Karpas-422 (cell line): ENCODE results near the gene TP53. TPM values are rescaled to one million over a fixed set of nuclear protein-coding genes. Genes with fewer than 3 reads are reported as not detected.
"Not testable (repeated sequence)": the region's sequence is repeated elsewhere in the genome, so short reads cannot be mapped to it uniquely, and the experiment has no call there.

Source experiments
- DNase-seq: peaks from one replicate; pipeline ENCODE4 v3.0.0-alpha.2; 2015
- H2AFZ ChIP-seq: fragments of 200-600 bp; sonication (generic); 2 replicates; pipeline ENCODE4 v1.6.1; 2014; ENCODE audit warnings: antibody characterized with exemption, low read length, mixed read lengths
- H3K27ac ChIP-seq: fragments of 200-600 bp; sonication (generic); 2 replicates; pipeline ENCODE4 v1.5.1; 2014; ENCODE audit warnings: mild to moderate bottlenecking, low read length, moderate library complexity
- H3K27me3 ChIP-seq: fragments of 200-600 bp; sonication (generic); 2 replicates; pipeline ENCODE4 v1.6.1; 2014; ENCODE audit warnings: low read length, mixed read lengths
- H3K36me3 ChIP-seq: fragments of 200-600 bp; sonication (generic); 2 replicates; pipeline ENCODE4 v1.6.1; 2014; ENCODE audit warnings: low read length, mixed read lengths; ENCODE audit not compliant: insufficient read depth
- H3K4me1 ChIP-seq: fragments of 200-600 bp; sonication (generic); 2 replicates; pipeline ENCODE4 v1.6.1; 2014; ENCODE audit warnings: mild to moderate bottlenecking, low read length, mixed read lengths
- H3K4me2 ChIP-seq: fragments of 200-600 bp; sonication (generic); 2 replicates; pipeline ENCODE4 v1.6.1; 2014; ENCODE audit warnings: low read length, low read depth, mild to moderate bottlenecking; ENCODE audit not compliant: poor library complexity, severe bottlenecking
- H3K4me3 ChIP-seq: fragments of 200-600 bp; sonication (generic); 2 replicates; pipeline ENCODE4 v1.5.1; 2014; ENCODE audit warnings: mild to moderate bottlenecking, antibody characterized with exemption, low read length, mixed read lengths
- H3K79me2 ChIP-seq: fragments of 200-600 bp; sonication (generic); 2 replicates; pipeline ENCODE4 v1.6.1; 2014; ENCODE audit warnings: mild to moderate bottlenecking, low read length, mixed read lengths
- H3K9ac ChIP-seq: fragments of 200-600 bp; sonication (generic); 2 replicates; pipeline ENCODE4 v1.6.0; 2014; ENCODE audit warnings: low read length
- H3K9me2 ChIP-seq: fragments of 200-600 bp; sonication (generic), shearing (Covaris generic); replicated peaks from 2 replicates; pipeline ENCODE4 v1.6.0; 2014; ENCODE audit warnings: mild to moderate bottlenecking, low read length, moderate library complexity; ENCODE audit not compliant: insufficient read depth
- H3K9me3 ChIP-seq: fragments of 300-700, 200-600 bp; sonication (generic); 2 replicates; pipeline ENCODE4 v1.6.1; 2014; ENCODE audit warnings: low read length, mixed read lengths
- H4K20me1 ChIP-seq: fragments of 200-600 bp; sonication (generic); 2 replicates; pipeline ENCODE4 v1.6.1; 2014; ENCODE audit warnings: mild to moderate bottlenecking, antibody characterized with exemption, low read length, low read depth; ENCODE audit not compliant: insufficient read depth
- total RNA-seq: library from RNA; depleted of rRNA; stranded (reverse); fragments of >200 nt; shearing (Covaris generic); gene quantifications from 2 replicates; pipeline ENCODE4 v1.2.3, GENCODE V29; 2014; ENCODE audit warnings: low replicate concordance

TP53 gene
- total RNA-seq, 1 experiment from 2014 or later = 11.0 TPM

DNA sequence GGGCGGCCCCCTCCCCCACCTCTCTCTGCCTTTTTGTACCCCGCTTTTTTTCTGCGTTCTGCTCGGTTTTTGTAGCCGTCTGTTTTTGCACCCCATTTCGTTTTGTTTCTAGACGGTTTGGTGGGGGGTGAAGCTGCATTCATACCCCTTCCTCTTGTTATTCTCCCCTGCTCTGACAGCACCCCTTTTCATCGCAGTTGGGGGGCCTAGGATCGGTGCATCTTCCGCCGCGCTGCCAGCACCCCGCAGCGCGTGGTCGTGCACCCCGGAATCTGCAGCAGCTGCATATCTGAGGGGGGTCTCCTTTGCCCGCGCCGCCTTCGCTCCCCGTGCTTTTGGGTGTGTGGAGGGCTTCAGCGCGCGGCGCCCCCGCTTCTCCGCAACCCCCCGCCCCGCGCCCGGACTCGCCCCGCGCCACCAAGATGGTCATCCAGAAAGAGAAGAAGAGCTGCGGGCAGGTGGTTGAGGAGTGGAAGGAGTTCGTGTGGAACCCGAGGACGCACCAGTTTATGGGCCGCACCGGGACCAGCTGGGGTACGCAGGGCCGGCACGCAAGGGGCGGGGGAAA lies 36.1 kb downstream of the TP53 start:
- no peak overlapping the region for H3K27ac ChIP-seq
- H2AFZ ChIP-seq = no peak overlapping the region
- no peaks in the 10 kb centered on the region for H3K27me3 ChIP-seq
- H3K4me3 ChIP-seq = peak overlapping the region; percentile 60; the same call in 1 of the 2 replicates
- H3K79me2 ChIP-seq = no peaks in the 10 kb centered on the region
- H4K20me1 ChIP-seq = 0 out of 2 replicates have a peak, but pooled peaks cover 4% of the 10 kb centered on the region
- peak overlapping the region; percentile 76 for H3K4me2 ChIP-seq
- peak overlapping the region; percentile 39 for H3K9ac ChIP-seq
- peak; percentile 16 for DNase-seq
- no peaks in the 10 kb centered on the region for H3K9me2 ChIP-seq
- peaks cover 8% of the 10 kb centered on the region for H3K4me1 ChIP-seq
- no peaks in the 10 kb centered on the region for H3K36me3 ChIP-seq
- no peaks in the 10 kb centered on the region for H3K9me3 ChIP-seq

DNA sequence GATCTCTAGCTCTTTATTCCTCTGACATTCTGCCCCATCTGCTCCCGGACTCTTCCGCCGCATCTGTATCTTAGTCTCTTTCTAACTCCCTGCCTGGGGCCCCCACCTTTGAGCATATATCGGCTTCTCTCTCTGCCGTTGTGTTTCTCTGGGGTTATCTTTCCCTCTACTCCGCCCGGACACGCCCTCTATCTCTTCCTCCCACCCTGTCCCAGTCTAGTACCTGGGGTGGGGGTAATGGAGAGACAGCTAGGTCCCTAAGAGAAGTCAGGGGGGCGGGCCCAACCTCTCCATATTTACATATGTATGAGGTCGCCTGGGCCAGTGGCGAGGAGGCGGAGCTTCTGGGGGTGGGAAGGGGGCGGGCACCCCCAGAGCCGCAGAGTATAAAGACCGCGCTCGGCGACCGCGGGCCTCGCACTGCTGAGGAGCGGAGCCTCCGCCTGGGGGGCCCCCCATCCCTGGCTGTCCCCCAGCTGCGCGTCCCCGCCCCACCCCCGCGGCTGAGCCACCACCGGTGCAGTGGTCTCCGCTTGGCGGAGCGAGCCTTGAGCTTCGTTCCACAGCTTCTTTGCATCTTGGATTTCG lies 36.7 kb downstream of the TP53 start, which contains the start of gene ATP1B2:
TSS of gene ATP1B2 (plus strand) at position 418 of the 588 bp plus-strand sequence. CDS start 593 bp downstream, outside the sequence.
- H2AFZ ChIP-seq = no peak within 1 kb of the TSS
- no peaks in the 10 kb centered on the region for H3K9me3 ChIP-seq
- H3K4me1 ChIP-seq = peaks cover 8% of the 10 kb centered on the region
- DNase-seq = peak; percentile 88
- H3K4me3 ChIP-seq = peak within 1 kb of the TSS; percentile 60; the same call in 1 of the 2 replicates
- no peak within 1 kb of the TSS for H3K27ac ChIP-seq
- H3K36me3 ChIP-seq = no peaks in the 10 kb centered on the region
- no peaks in the 10 kb centered on the region for H3K79me2 ChIP-seq
- H3K4me2 ChIP-seq = peak within 1 kb of the TSS; percentile 76
- no peaks in the 10 kb centered on the region for H3K9me2 ChIP-seq
- H4K20me1 ChIP-seq = 0 out of 2 replicates have a peak, but pooled peaks cover 4% of the 10 kb centered on the region
- no peaks in the 10 kb centered on the region for H3K27me3 ChIP-seq
- H3K9ac ChIP-seq = peak within 1 kb of the TSS; percentile 39

DNA sequence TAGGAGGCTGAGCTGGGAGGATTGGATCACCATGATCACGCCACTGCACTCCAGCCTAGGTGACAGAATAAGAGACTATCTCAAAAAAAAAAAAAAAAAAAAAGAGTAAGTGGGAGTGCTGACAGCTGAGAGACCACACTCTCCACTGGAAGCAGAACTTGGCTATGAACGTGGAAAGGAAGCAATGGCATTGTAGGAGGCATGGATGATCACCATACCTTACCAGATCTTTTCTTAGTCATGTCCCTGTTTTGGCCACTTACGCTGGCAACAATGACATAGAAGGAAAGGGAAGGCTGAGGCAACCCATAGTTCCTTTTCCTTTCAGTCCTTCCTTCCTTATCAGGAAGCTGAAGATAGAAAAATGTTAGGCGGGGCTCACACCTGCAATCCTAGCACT lies 40.3 kb downstream of the TP53 start:
- peaks cover 8% of the 10 kb centered on the region for H3K4me1 ChIP-seq
- H3K4me2 ChIP-seq = no peak overlapping the region
- H3K27ac ChIP-seq = no peak overlapping the region
- H3K36me3 ChIP-seq = no peaks in the 10 kb centered on the region
- H3K27me3 ChIP-seq = no peaks in the 10 kb centered on the region
- no peaks in the 10 kb centered on the region for H3K79me2 ChIP-seq
- DNase-seq = peak; percentile 34
- no peak overlapping the region for H3K4me3 ChIP-seq
- no peaks in the 10 kb centered on the region for H3K9me2 ChIP-seq
- no peak overlapping the region for H3K9ac ChIP-seq
- 0 out of 2 replicates have a peak, but pooled peaks cover 4% of the 10 kb centered on the region for H4K20me1 ChIP-seq
- no peak overlapping the region for H2AFZ ChIP-seq
- H3K9me3 ChIP-seq = no peaks in the 10 kb centered on the region

DNA sequence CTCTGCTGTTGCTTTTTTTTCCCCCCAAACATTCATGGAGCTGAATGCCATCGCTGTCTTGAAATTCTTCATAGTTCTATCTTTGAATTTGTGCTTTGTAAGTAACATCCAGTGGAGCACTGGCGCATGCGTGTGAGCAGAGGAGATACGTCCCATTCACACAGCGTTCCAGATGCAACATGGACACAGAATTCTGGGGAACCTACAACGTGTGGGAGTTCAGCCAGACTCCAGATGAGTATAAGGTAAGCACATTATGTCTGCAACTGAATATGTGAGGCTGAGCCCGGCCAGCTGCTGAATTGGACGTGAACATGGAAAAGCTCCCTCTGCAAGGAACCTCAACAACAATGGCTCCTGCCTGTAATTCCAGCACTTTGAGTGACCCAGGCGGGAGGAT lies 40.8 kb downstream of the TP53 start:
- no peaks in the 10 kb centered on the region for H3K36me3 ChIP-seq
- no peaks in the 10 kb centered on the region for H3K9me2 ChIP-seq
- H3K9ac ChIP-seq = no peak overlapping the region
- H3K4me3 ChIP-seq = no peak overlapping the region
- no peak overlapping the region for H3K27ac ChIP-seq
- 0 out of 2 replicates have a peak, but pooled peaks cover 4% of the 10 kb centered on the region for H4K20me1 ChIP-seq
- no peaks in the 10 kb centered on the region for H3K9me3 ChIP-seq
- H3K79me2 ChIP-seq = no peaks in the 10 kb centered on the region
- no peak overlapping the region for H2AFZ ChIP-seq
- H3K27me3 ChIP-seq = no peaks in the 10 kb centered on the region
- DNase-seq = peak; percentile 24
- peaks cover 8% of the 10 kb centered on the region for H3K4me1 ChIP-seq
- H3K4me2 ChIP-seq = no peak overlapping the region

DNA sequence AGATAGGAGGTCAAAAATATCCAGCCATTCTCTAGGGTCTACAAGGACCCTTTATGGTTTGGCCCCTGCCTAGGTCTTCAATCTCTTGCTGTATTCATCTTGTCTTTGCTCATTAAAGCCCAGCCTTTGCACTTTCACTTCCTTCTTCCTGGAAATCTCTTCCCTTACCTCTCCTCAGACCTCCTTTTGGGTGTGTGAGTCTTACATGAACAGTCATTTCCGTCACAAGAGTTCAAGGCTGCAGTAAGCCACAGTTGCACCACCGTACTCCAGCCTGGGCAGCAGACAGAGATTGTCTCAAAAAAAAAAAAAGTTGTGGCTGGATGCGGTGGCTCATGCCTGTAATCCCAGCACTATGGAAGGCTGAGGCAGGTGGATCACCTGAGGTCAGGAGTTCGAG lies 42.5 kb downstream of the TP53 start:
- Histone ChIP-seq H3K9me2 (no peaks in the 10 kb centered on the region), H3K36me3 (no peaks in the 10 kb centered on the region), H3K9me3 (no peaks in the 10 kb centered on the region), H3K9ac (no peak overlapping the region), H3K79me2 (no peaks in the 10 kb centered on the region), H3K4me2 (no peak overlapping the region), H3K4me1 (no peaks in the 10 kb centered on the region), H3K27ac (no peak overlapping the region), H4K20me1 (no peaks in the 10 kb centered on the region), H3K27me3 (no peaks in the 10 kb centered on the region), H3K4me3 (no peak overlapping the region), H2AFZ (no peak overlapping the region)
- no peak for DNase-seq

DNA sequence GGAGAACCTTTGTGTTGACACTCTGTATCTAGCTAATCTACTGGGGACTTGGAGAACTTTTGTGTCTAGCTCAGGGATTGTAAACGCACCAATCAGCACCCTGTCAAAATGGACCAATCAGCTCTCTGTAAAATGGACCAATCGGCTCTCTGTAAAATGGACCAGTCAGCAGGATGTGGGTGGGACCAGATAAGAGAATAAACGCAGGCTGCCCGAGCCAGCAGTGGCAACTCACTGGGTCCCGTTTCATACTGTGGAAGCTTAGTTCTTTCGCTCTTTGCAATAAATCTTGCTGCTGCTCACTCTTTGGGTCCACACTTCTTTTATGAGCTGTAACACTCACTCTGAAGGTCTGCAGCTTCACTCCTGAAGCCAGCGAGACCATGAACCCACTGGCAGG lies 45.7 kb downstream of the TP53 start:
- not testable (repeated sequence) for H3K9me3 ChIP-seq, H3K4me3 ChIP-seq, H4K20me1 ChIP-seq, H3K79me2 ChIP-seq, DNase-seq, H3K9ac ChIP-seq, H3K27ac ChIP-seq, H3K4me2 ChIP-seq, H3K27me3 ChIP-seq, H3K4me1 ChIP-seq, H3K36me3 ChIP-seq, H2AFZ ChIP-seq, H3K9me2 ChIP-seq

DNA sequence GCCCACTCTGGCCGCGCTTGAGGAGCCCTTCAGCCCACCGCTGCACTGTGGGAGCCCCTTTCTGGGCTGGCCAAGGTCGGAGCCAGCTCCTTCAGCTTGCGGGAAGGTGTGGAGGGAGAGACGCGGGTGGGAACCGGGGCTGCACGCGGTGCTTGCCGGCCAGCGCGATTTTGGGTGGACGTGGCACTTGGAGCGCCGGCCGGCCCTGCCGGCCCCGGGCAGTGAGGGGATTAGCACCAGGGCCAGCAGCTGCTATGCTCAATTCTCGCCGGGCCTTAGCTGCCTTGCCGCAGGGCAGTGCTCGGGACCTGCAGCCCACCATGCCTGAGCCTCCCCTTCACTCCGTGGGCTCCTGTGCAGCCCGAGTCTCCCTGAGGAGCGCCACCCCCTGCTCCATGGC lies 46.5 kb downstream of the TP53 start:
- H4K20me1 ChIP-seq = no peaks in the 10 kb centered on the region
- H3K9ac ChIP-seq = no peak overlapping the region

DNA sequence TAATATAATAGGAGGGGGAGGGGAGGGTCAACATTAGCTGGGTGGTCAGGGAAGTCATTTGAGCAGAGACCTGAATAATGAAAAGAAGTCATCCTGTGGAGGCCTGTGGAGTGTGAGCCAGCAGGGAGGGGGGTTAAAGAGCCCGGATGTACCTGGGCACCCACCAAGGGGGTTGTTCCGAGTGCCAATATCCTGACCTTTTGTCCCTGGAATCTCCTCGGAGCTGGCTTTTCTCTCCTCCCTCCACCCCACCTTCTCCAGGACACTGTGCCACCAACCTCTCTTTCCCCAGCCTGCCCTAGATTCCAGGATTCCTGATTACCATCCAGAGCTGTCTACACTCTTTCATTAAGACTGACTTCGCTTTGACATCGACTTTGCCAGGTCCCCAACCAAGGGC lies 51.1 kb downstream of the TP53 start:
- Histone ChIP-seq H3K79me2 (no peaks in the 10 kb centered on the region), H2AFZ (no peak overlapping the region), H3K36me3 (no peaks in the 10 kb centered on the region), H3K9me3 (no peaks in the 10 kb centered on the region), H3K4me1 (no peaks in the 10 kb centered on the region), H3K4me2 (no peak overlapping the region), H3K9me2 (no peaks in the 10 kb centered on the region), H3K27me3 (no peaks in the 10 kb centered on the region), H4K20me1 (no peaks in the 10 kb centered on the region), H3K9ac (no peak overlapping the region), H3K4me3 (no peak overlapping the region), H3K27ac (no peak overlapping the region)
- no peak for DNase-seq

More for the DNA sequence above, 46.5 kb downstream of the TP53 start:
- no peak for DNase-seq
- no peak overlapping the region for H3K4me2 ChIP-seq
- H3K79me2 ChIP-seq = no peaks in the 10 kb centered on the region
- H3K4me1 ChIP-seq = no peaks in the 10 kb centered on the region
- no peak overlapping the region for H3K27ac ChIP-seq
- no peak overlapping the region for H3K4me3 ChIP-seq
- H3K27me3 ChIP-seq = no peaks in the 10 kb centered on the region
- no peaks in the 10 kb centered on the region for H3K9me2 ChIP-seq
- no peaks in the 10 kb centered on the region for H3K36me3 ChIP-seq
- H2AFZ ChIP-seq = no peak overlapping the region
- no peaks in the 10 kb centered on the region for H3K9me3 ChIP-seq
